CD4-positive, alpha-beta memory T cell (primary cell): ENCODE data around the gene FAM168A. TPM values are rescaled to one million over a fixed set of nuclear protein-coding genes. Genes with fewer than 3 reads are reported as not detected.

Experiments used
- CTCF ChIA-PET: fragments of 350-600 bp; sonication (Branson Sonifier 250); formaldehyde crosslinking; loops from one replicate; lab custom pipeline; 2021; ENCODE audit warnings: inconsistent platforms; ENCODE audit not compliant: partially characterized antibody; lab: Charles Lee
- POLR2A ChIA-PET: fragments of 350-600 bp; sonication (Branson Sonifier 250); formaldehyde crosslinking; loops from one replicate; lab custom pipeline; 2021; ENCODE audit not compliant: partially characterized antibody; lab: Charles Lee
- DNase-seq, 5 donors: peaks; one replicate each; pipeline versions ENCODE4 v3.0.0 to v3.0.0-alpha.2; 2020 to 2022; ENCODE audit warnings: mixed read lengths in 1 of 5
- H3K27ac ChIP-seq: one replicate; pipeline ENCODE4 v1.7.0; 2013; ENCODE audit warnings: low read depth, low read length
- H3K27me3 ChIP-seq: 2 replicates; pipeline ENCODE4 v1.7.0; 2013; ENCODE audit warnings: mild to moderate bottlenecking, low read length, moderate library complexity; ENCODE audit not compliant: insufficient read depth
- H3K36me3 ChIP-seq: 2 replicates; pipeline ENCODE4 v1.7.0; 2013; ENCODE audit warnings: mild to moderate bottlenecking, low read length, moderate library complexity; ENCODE audit not compliant: insufficient read depth
- H3K4me1 ChIP-seq: 2 replicates; pipeline ENCODE4 v1.7.0; 2013; ENCODE audit warnings: mild to moderate bottlenecking, low read length, moderate library complexity; ENCODE audit not compliant: insufficient read depth
- H3K4me3 ChIP-seq, 2 donors: one replicate each; pipeline ENCODE4 v1.7.0; 2013; ENCODE audit warnings: low read length in 2 of 2, mild to moderate bottlenecking in 1 of 2
- H3K9me3 ChIP-seq, 2 donors: one replicate each; pipeline ENCODE4 v1.7.0; 2013; ENCODE audit warnings: low read length in 2 of 2, control low read depth in 1 of 2; ENCODE audit not compliant: control insufficient read depth in 1 of 2
- H3K27ac Mint-ChIP-seq, 7 donors: one replicate each; pipeline ENCODE4 v1.8.0; 2020 to 2021; ENCODE audit warnings: mixed read lengths in 7 of 7, mild to moderate bottlenecking in 6 of 7, inconsistent platforms in 3 of 7, moderate library complexity in 3 of 7
- H3K27me3 Mint-ChIP-seq, 2 donors: one replicate each; pipeline ENCODE4 v1.8.0; 2020 to 2021; ENCODE audit warnings: mixed read lengths in 2 of 2
- H3K36me3 Mint-ChIP-seq, 2 donors: one replicate each; pipeline ENCODE4 v1.8.0; 2020 to 2021; ENCODE audit warnings: mixed read lengths in 2 of 2, inconsistent platforms in 1 of 2, mild to moderate bottlenecking in 1 of 2
- H3K4me1 Mint-ChIP-seq, 4 donors: one replicate each; pipeline ENCODE4 v1.8.0; 2020 to 2021; ENCODE audit warnings: mixed read lengths in 4 of 4, mild to moderate bottlenecking in 1 of 4
- H3K4me3 Mint-ChIP-seq, 8 donors: one replicate each; pipeline ENCODE4 v1.8.0; 2020 to 2021; ENCODE audit warnings: mixed read lengths in 8 of 8, mild to moderate bottlenecking in 7 of 8, moderate library complexity in 6 of 8, inconsistent platforms in 3 of 8
- H3K9me3 Mint-ChIP-seq, 8 donors: one replicate each; pipeline ENCODE4 v1.8.0; 2020 to 2021; ENCODE audit warnings: mixed read lengths in 8 of 8, mild to moderate bottlenecking in 5 of 8, inconsistent platforms in 3 of 8, moderate library complexity in 1 of 8
- intact Hi-C: fragments of 100-400 bp; cut with micrococcal nuclease; formaldehyde crosslinking; loops from one replicate; pipeline ENCODE4 v1.15.1; 2023
- polyA plus RNA-seq, 2 donors: library from polyadenylated mRNA; unstranded; fragments of 300-500 nt; fragmentation: Illumina TruSeq; gene quantifications; one replicate each; pipeline ENCODE4 v1.2.3, GENCODE V29; 2021
- total RNA-seq, 2 experiments: library from RNA; stranded (reverse); gene quantifications; one replicate each; pipeline ENCODE4 v1.2.3, GENCODE V29; 2021

FAM168A gene
- total and polyA plus RNA-seq, 4 experiments from 2014 or later, result 0.61 to 22.7 (median 12.7) TPM

DNA sequence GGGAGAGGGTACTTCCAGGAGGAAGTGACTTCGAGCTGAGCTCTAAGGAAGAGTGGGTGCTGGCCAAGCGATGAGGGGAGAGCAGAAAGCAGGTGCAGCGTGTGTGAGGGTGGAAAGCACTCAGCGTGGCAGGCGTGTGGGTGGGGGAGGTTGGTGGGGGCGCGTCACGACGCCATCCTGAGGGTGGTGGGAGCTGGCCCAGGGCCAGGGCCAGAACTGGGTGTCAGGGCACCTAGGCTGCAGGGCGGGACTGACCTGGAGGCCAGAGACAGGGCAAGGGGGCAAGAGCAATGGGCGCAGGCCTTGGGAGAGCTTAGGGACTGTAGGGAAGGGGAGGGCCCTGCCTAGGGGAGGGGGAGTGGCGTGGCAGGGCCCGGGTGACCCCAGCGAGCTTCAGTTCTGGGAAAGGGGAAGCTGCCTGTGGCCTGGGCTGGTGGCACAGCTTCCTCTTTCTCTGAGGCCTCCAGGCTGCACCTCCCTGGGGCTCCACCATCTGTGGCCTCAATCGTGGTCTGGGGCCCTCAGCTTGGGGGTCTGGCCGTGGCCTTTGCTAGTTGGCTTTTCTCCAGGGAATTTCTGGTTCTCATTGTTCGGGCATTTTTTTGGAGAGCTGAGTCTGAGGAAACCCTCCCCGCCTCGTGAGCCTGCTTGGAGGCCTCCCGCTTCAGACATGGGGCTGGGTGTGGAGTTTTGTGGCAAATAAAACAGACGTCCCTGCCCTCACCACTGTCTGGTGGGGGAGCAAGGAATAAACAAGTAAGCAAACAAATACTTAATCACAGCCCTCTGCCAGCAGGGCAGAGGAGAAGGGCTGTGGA is 212.8 kb downstream of the FAM168A start:
- Mint-ChIP-seq H3K36me3 (peaks cover 0 to 10% of the 10 kb centered on the region in 2 donors), H3K27ac (peak overlapping the region; percentile 69 to 89 (median 80)), H3K4me1 (peaks cover 38 to 87% (median 58%) of the 10 kb centered on the region in 4 donors), H3K9me3 (no peaks in the 10 kb centered on the region), H3K4me3 (peak overlapping the region in 7 of 8 donors; percentile 9 to 67 (median 45)), H3K27me3 (no peaks in the 10 kb centered on the region)
- ChIA-PET POLR2A (interaction anchor here (1.4 to 2.2 kb wide), 2 partner anchors 19 to 22 kb away, joined by 6 read pairs; no protein-coding TSS in a partner anchor), CTCF (interaction anchor here (0.8 to 16.2 kb wide), 6 partner anchors 8 to 78 kb away, joined by 3 to 319 read pairs (median 3); partner anchors contain the start of gene RELT)
- H3K36me3 ChIP-seq, result no peaks in the 10 kb centered on the region
- intact Hi-C loops, result no loop called here
- H3K4me1 ChIP-seq, result peaks cover 73% of the 10 kb centered on the region
- DNase-seq, result peak in 3 of 5 donors; percentile 26 to 45 (median 36)
- H3K9me3 ChIP-seq, result no peaks in the 10 kb centered on the region
- H3K27ac ChIP-seq, result peak overlapping the region; percentile 29
- H3K4me3 ChIP-seq, result no peak overlapping the region
- H3K27me3 ChIP-seq, result no peaks in the 10 kb centered on the region

- H3K36me3 ChIP-seq, result no peaks in the 10 kb centered on the region
- no peaks in the 10 kb centered on the region for H3K9me3 Mint-ChIP-seq
- no peaks in the 10 kb centered on the region for H3K9me3 ChIP-seq
- no peaks in the 10 kb centered on the region for H3K27me3 ChIP-seq
- ChIA-PET POLR2A (interaction anchor here (1.4 to 2.2 kb wide), 2 partner anchors 18 to 21 kb away, joined by 6 read pairs; no protein-coding TSS in a partner anchor), CTCF (interaction anchor here (1.3 to 16.2 kb wide), 3 partner anchors 9 to 34 kb away, joined by 3 to 319 read pairs (median 10); no protein-coding TSS in a partner anchor)
- peaks cover 0 to 8% of the 10 kb centered on the region in 2 donors for H3K36me3 Mint-ChIP-seq
- intact Hi-C loops, result no loop called here
- H3K27ac ChIP-seq, result no peak overlapping the region
- H3K27ac Mint-ChIP-seq, result peak overlapping the region; percentile 13 to 86 (median 75)
- no peak overlapping the region for H3K4me3 ChIP-seq
- no peaks in the 10 kb centered on the region for H3K27me3 Mint-ChIP-seq
- H3K4me1 Mint-ChIP-seq, result peaks cover 37 to 87% (median 61%) of the 10 kb centered on the region in 4 donors
- peak overlapping the region in 6 of 8 donors; percentile 12 to 66 (median 52) for H3K4me3 Mint-ChIP-seq
- DNase-seq, result no peak
- peaks cover 79% of the 10 kb centered on the region for H3K4me1 ChIP-seq
Measured at GRCh38 chr11:73384531-73384871, 213.4 kb downstream of the FAM168A start.

GRCh38 chr11:73384125-73384441 is 213.8 kb downstream of the FAM168A start:
- H3K9me3 Mint-ChIP-seq, result no peaks in the 10 kb centered on the region
- H3K4me3 ChIP-seq, result no peak overlapping the region
- CTCF ChIA-PET, result interaction anchor here (1.3 to 16.2 kb wide), 3 partner anchors 9 to 34 kb away, joined by 3 to 319 read pairs (median 10); no protein-coding TSS in a partner anchor
- intact Hi-C loops, result no loop called here
- no peak for DNase-seq
- no peaks in the 10 kb centered on the region for H3K27me3 Mint-ChIP-seq
- H3K4me3 Mint-ChIP-seq, result peak overlapping the region in 5 of 8 donors; percentile 15 to 66 (median 25)
- peaks cover 83% of the 10 kb centered on the region for H3K4me1 ChIP-seq
- peaks cover 0 to 7% of the 10 kb centered on the region in 2 donors for H3K36me3 Mint-ChIP-seq
- POLR2A ChIA-PET, result interaction anchor here (1.4 to 2.2 kb wide), 2 partner anchors 18 to 21 kb away, joined by 6 read pairs; no protein-coding TSS in a partner anchor
- peak overlapping the region in 5 of 7 donors; percentile 75 to 86 (median 80) for H3K27ac Mint-ChIP-seq
- H3K9me3 ChIP-seq, result no peaks in the 10 kb centered on the region
- peaks cover 37 to 89% (median 62%) of the 10 kb centered on the region in 4 donors for H3K4me1 Mint-ChIP-seq
- no peak overlapping the region for H3K27ac ChIP-seq
- H3K36me3 ChIP-seq, result no peaks in the 10 kb centered on the region
- no peaks in the 10 kb centered on the region for H3K27me3 ChIP-seq

GRCh38 chr11:73383249-73384124 is 214.4 kb downstream of the FAM168A start:
- DNase-seq, result peak in 1 of 5 donors; percentile 22
- no peak overlapping the region for H3K4me3 ChIP-seq
- H3K4me1 Mint-ChIP-seq, result peaks cover 39 to 93% (median 65%) of the 10 kb centered on the region in 4 donors
- ChIA-PET CTCF (interaction anchor here (1.4 to 16.2 kb wide), 3 partner anchors 10 to 33 kb away, joined by 4 to 319 read pairs (median 10); no protein-coding TSS in a partner anchor), POLR2A (interaction anchor here (2.2 kb wide), 1 partner anchor 20 kb away, joined by 6 read pairs; no protein-coding TSS in a partner anchor)
- H3K36me3 ChIP-seq, result no peaks in the 10 kb centered on the region
- intact Hi-C loops, result no loop called here
- H3K9me3 ChIP-seq, result no peaks in the 10 kb centered on the region
- no peak overlapping the region for H3K27ac ChIP-seq
- no peaks in the 10 kb centered on the region for H3K9me3 Mint-ChIP-seq
- peak overlapping the region; percentile 48 to 86 (median 75) for H3K27ac Mint-ChIP-seq
- H3K4me1 ChIP-seq, result peaks cover 89% of the 10 kb centered on the region
- peaks cover 0 to 6% of the 10 kb centered on the region in 2 donors for H3K36me3 Mint-ChIP-seq
- no peaks in the 10 kb centered on the region for H3K27me3 ChIP-seq
- H3K4me3 Mint-ChIP-seq, result peak overlapping the region in 2 of 8 donors; percentile 36 to 65
- no peaks in the 10 kb centered on the region for H3K27me3 Mint-ChIP-seq

DNA sequence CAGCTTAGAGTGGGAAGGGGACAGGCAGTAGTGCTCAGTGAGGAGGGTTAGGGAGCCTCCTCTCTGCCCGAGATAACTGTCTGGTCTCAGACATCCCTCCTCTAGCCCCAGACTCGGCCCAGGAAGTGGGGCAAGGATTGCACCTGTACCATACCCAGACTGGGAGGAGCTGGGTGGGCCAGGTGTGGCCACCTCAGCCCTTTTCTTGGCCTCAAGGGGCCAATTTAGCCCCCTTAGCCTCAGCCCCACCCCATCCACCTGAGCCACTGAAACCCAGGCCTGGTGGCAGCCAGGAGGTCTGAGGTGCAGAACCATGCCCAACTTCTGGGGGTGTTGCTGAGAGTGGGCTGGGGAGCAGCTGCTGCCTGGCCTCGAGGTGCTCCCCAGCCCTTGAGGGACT is 215.2 kb downstream of the FAM168A start:
- Histone ChIP-seq H3K27ac (no peak overlapping the region), H3K9me3 (no peaks in the 10 kb centered on the region), H3K4me1 (peaks cover 95% of the 10 kb centered on the region), H3K4me3 (no peak overlapping the region), H3K36me3 (no peaks in the 10 kb centered on the region), H3K27me3 (no peaks in the 10 kb centered on the region)
- Mint-ChIP-seq H3K27me3 (no peaks in the 10 kb centered on the region), H3K27ac (peak overlapping the region; percentile 15 to 80 (median 75)), H3K36me3 (peaks cover 0 to 2% of the 10 kb centered on the region in 2 donors), H3K9me3 (no peaks in the 10 kb centered on the region), H3K4me3 (peak overlapping the region in 1 of 8 donors; percentile 17), H3K4me1 (peaks cover 39 to 93% (median 69%) of the 10 kb centered on the region in 4 donors)
- DNase-seq, result peak in 1 of 5 donors; percentile 40
- CTCF ChIA-PET, result interaction anchor here (1.4 to 16.2 kb wide), 3 partner anchors 10 to 32 kb away, joined by 4 to 319 read pairs (median 10); no protein-coding TSS in a partner anchor
- intact Hi-C loops, result no loop called here
- POLR2A ChIA-PET, result no interaction called here

DNA sequence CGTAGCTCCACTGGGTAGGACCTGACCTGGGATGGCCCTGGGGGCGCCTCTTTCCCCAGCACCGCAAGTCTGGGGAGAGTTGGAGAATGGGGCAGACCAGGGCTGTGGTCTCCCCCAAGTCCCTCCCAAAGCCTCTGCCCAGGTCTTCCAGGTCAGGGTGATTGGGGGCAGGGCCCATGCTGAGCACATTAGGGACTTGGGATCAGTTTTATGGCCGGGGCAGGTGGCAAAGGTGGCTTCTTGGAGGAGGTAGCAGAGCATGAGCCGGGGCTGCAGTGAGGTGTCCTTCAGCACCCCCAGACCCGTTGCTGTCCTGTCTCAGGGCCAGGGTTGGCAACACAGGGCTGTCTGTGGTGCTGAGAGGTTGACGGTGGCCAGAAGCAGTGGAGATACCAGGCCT is 215.7 kb downstream of the FAM168A start:
- H3K4me3 ChIP-seq, result no peak overlapping the region
- ChIA-PET CTCF (interaction anchor here (1.4 to 16.2 kb wide), 2 partner anchors 16 to 32 kb away, joined by 4 to 319 read pairs; no protein-coding TSS in a partner anchor), POLR2A (no interaction called here)
- Mint-ChIP-seq H3K4me1 (peaks cover 41 to 96% (median 68%) of the 10 kb centered on the region in 4 donors), H3K27ac (peak overlapping the region in 4 of 7 donors; percentile 75 to 85 (median 80)), H3K27me3 (no peaks in the 10 kb centered on the region), H3K9me3 (no peaks in the 10 kb centered on the region), H3K36me3 (peaks cover 0 to 3% of the 10 kb centered on the region in 2 donors), H3K4me3 (peak overlapping the region in 1 of 8 donors; percentile 25)
- H3K36me3 ChIP-seq, result no peaks in the 10 kb centered on the region
- intact Hi-C loops, result no loop called here
- no peaks in the 10 kb centered on the region for H3K27me3 ChIP-seq
- H3K27ac ChIP-seq, result no peak overlapping the region
- peaks cover 96% of the 10 kb centered on the region for H3K4me1 ChIP-seq
- peak in 1 of 5 donors; percentile 19 for DNase-seq
- no peaks in the 10 kb centered on the region for H3K9me3 ChIP-seq
